Stimulated activated CD4-positive, alpha-beta T cell treated with anti-CD3 and anti-CD28 coated beads, Interleukin-4, amount 100 ng/mL, for 48 hours (primary cell): ENCODE results near the gene UBE2U.
"Not testable (repeated sequence)": the region's sequence is repeated elsewhere in the genome, so short reads cannot be mapped to it uniquely, and the experiment has no call there.

Experiments used
- DNase-seq, 2 donors: peaks; one replicate each; pipeline ENCODE4 v3.0.0-alpha.2; 2020; ENCODE audit warnings: low read depth in 2 of 2

Gene UBE2U

DNA sequence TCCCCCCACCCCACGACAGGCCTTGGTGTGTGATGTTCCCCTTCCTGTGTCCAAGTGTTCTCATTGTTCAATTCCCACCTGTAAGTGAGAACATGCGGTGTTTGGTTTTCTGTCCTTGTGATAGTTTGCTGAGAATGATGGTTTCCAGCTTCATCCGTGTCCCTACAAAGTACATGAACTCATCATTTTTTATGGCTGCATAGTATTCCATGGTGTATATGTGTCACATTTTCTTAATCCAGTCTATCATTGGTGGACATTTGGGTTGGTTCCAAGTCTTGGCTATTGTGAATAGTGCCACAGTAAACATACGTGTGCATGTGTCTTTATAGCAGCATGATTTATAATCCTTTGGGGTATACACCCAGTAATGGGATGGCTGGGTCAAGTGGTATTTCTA, 36.1 kb downstream of the UBE2U start:
- not testable (repeated sequence) for DNase-seq

DNA sequence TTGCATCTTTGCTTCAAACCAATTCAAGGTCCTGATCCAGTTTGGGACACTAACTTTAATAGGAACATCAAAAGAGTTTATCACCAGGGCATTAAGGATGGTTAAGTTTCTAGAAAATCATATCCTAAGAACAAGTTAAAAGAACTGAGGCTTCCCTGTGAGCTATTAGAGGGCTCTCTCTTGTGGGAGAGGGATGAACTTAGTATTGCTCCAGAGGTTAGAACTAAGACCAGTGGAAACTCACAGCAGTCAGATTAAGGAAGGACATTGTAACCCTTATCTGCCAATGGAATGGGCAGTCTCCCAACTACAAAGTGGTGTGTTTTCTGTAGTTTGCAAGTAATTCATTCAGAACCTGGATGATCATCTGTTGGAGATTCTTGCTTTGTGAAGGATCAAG, 36.8 kb downstream of the UBE2U start:
- no peak for DNase-seq

DNA sequence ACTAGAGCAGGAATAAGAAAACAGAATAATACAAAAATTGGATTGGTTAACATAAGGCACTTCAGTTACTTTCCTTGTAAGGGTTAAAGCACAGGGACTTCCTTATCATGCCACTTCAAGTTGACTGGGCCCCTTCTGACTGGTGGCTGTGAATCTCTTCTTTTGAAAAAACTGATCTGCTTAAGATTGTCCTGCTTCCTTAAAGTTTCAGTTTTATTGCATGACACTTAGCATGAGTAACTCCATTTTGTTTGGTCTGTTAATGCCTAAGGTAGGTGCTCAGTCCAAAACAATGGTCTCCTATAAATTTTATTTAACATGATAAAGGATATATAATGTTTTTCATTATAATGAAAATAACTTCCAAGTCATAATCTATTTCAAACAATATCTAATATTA, 37.6 kb downstream of the UBE2U start:
- DNase-seq, result no peak

DNA sequence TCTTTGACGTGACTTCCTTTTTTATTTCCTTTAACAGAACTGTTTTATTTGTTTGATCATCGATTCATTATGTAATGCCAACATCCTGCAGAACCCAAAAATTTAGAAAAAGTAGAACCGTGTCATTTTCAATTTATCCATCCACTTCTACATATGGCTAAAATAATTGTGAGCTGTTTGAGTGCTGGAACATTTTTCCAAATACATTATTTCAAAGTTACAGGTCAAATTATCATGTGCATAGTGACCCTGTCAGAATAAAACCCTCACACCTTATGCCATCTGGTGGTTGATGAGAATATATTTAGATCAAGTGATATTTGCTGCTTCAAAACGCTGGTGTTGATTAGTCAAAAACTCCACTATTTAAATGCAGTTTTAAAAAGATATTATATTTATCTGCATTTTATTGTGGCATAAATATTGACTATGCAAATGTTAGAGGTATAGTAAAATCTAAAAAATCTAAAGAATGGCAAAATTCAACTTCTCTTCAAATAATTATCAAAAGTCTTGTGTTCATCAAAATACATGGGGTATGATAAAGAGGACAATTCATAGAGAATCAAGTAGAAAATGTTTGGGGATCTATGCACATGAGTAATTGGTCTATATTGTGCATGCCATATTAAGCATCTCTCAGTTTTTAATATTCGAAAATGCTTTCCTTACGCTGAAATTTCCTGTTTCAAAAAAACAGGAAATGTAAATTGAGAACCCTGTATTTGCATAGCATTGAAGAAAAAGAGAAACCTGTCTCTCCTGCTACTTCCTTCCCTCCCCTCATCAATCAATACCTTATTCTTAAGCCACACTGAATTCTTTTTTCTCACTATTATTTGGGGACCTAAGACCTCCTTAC, 39.7 kb downstream of the UBE2U start:
- no peak for DNase-seq

DNA sequence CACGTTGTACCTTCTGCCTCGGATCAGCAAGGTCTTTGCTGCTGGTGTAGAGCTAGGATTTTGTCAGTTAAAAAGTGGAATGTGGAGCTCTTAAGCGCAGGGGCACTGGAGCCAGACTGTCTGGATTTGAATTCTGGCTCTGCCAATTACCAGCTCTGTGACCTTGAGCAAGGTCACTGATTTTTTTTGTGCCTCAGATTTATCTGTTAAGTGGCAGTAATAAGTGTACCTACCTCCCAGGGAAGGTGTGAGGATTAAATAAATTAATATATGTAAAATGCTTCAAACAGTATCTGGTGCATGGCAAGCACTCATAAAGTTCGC, 40.3 kb downstream of the UBE2U start:
- DNase-seq, result no peak

DNA sequence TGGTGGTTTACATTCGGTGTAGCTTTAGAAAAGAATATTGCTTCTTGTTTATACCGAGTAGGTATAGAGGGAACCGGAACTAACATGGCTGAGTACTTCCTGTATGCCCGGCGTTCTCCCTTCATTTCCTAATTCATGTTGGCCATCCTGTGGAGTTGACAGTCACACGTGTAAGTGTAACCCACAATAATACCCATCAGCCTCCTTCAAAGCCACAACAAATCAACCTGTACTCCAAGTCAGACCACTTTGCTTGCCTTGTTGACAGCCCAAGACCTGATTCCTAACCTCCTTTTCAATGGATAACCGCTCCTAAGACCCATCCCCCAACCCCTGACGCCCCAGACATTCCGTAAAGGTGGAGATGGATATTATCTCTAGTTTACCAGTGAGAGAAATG, 42.1 kb downstream of the UBE2U start:
- DNase-seq, result no peak

DNA sequence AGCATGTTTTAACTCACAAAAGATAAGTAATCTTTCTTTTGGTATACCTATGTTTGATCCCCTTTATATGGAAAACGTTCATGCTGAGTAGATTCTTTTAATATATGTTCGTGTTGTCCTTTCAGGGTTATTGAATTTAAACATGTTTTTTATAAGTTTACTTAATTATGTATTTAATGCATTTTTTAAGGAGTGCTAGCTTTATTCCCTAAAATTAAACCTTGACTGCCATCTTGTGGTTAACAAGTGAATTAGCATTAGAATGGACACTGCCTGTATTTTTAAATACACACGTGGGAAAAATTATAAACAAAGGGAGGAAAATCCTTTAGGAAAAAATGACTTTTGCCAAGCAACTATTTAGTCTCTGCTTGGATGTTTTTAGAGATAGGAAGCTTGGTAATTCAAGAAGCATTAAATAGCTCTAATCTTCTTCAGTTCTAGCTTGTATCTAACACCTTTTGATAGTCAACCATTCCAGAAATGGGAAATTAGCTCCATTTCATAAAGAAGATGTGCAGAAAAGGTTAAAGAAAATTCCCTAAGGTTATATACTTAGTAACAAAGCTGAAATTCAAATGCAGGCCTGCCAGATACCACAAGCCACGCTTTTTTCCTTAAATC, 43.0 kb downstream of the UBE2U start:
- DNase-seq, result no peak

DNA sequence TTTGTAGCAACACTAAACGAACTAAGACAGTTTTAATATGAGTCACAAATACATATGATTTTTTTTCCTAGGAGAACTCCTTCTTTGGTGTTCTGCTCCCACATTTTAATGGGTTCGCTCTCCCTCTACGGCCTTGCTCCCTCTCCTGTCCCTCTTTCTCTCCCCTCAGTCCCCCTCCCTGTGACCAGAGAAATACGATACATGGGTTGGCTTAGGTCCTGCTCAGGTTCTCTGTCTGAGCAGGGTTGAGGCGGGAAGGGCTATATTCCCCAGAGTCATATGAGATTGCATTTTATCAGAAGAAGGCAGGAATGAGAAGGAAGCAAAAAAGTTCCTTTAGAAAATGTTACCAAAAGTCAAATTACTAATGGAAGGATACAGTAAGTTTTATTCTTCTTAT, 44.6 kb downstream of the UBE2U start:
- DNase-seq, result no peak

DNA sequence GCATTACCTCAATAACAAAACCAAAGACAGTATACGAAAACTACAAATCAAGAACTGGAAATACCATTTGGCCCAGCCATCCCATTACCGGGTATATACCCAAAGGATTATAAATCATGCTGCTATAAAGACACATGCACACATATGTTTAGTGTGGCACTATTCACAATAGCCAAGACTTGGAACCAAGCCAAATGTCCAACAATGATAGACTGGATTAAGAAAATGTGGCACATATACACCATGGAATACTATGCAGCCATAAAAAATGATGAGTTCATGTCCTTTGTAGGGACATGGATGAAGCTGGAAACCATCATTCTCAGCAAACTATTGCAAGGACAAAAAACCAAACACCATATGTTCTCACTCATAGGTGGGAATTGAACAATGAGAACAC, 47.0 kb downstream of the UBE2U start:
- DNase-seq, result not testable (repeated sequence)

DNA sequence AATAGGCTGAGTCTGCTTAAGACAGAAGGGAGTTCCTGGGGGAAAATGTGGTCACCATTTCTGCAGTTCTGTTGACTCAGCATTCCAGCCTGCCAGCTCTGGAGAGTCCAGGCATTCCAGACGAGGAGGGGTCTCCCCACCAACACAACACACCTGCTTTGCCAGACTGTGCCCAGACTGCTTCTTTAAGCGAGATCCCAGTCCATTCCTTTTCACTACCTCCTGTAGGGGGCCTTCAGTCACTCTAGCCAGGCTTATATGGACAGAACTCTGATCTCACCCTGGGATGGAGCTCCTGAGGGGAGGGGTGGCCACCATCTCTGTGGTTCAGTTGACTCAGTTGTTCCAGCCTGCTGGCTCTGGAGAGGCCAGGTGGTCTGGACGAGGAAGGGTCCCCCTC, 48.5 kb downstream of the UBE2U start:
- DNase-seq, result no peak

DNA sequence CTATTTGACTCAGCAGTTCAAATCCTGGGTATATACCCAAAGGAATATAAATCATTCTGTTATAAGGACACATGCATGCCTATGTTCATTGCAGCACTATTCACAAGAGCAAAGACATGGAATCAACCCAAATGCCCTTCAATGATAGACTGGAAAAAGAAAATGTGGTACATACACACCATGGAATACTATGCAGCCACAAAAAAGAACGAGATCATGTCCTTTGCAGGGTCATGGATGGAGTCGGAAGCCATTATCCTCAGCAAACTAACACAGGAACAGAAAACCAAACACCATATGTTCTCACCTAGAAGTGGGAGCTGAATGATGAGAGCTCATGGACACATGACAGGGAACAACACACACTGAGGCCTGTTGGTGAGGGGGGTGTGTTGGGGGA, 53.8 kb downstream of the UBE2U start:
- not testable (repeated sequence) for DNase-seq

DNA sequence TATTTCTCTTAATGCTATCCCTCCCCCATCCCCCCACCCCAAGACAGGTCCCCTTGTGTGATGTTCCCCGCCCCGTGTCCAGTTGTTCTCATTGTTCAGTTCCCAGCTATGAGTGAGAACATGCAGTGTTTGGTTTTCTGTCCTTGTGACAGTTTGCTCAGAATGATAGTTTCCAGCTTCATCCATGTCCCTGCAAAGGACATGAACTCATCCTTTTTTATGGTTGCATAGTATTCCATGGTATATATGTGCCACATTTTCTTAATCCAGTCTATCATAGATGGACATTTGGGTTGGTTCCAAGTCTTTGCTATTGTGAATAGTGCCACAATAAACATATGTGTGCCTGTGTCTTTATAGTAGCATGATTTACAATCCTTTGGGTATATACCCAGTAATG, 55.0 kb downstream of the UBE2U start:
- not testable (repeated sequence) for DNase-seq

DNA sequence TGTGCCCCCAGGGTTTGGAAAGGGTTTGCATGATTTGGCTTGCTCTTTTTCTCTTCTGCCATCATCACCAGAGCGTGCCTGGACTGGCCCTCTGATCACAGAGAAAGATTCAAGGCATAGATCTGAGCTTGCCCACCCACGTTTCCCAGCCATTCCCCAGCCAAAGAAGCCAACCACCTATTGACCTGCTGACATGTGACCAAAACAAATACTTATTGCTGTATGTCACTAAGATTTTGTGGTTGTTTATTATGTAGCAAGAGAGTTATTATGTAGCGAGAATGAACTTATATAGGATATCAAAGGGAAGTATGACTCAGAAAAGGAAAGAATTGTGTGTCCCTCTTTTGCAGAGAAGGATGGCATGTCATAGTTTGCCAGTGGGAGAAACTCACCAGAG, 59.9 kb downstream of the UBE2U start:
- DNase-seq, result no peak

DNA sequence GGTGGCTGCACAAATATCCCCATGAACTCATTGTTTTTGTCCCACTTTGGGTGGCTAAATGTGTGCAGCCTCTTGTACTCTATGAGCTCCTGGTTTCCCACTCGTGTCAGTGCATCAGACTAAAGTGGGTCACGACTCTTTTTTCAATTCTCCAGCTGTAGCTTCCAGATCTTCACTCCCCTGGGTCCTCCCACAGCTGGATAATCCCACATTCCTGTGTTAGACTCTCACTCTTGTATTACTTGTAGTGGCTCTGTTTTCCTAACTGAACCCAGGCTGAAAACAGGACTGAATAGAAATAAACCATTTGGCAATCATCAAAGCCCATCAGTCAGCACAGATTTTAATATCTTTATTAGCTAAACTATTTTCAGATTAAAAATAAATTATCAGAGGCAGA, 60.4 kb downstream of the UBE2U start:
- no peak for DNase-seq

DNA sequence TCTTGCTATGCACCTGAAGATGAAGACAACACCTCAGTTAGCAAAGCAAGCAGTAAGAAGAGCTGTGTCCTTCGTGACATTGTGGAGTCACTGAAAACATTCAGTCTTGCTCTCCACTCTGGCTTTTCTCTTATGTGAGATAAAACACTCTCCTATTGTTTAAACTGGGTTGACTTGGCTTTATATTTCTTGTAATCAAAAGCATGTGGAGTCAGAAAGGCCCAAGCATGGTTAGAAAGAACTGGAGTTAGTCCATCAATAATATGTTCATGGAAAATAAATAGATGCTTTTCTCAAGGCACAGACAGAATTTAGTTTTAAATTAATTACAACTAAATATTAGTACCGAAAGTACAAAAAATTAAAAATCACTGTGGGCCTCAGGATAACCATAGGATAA, 61.7 kb downstream of the UBE2U start:
- no peak for DNase-seq

DNA sequence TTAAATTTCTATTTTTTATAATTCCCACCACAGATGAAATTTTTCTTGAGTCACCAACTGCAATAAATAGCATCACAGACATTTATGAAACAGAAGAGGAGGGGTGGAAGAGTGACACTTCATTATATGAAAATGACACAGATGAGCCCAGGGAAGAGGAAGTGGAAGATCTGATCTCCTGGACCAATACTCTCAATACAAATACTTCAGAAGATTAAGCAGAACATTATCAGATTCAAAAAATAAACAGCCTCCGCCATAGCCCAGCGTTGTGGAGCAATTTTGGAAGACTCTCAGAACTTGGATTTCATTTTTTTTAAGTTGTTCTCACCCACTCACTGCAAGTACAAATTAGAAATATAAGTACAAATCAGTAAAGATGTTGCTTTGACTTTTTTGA, 63.6 kb downstream of the UBE2U start:
- no peak for DNase-seq

DNA sequence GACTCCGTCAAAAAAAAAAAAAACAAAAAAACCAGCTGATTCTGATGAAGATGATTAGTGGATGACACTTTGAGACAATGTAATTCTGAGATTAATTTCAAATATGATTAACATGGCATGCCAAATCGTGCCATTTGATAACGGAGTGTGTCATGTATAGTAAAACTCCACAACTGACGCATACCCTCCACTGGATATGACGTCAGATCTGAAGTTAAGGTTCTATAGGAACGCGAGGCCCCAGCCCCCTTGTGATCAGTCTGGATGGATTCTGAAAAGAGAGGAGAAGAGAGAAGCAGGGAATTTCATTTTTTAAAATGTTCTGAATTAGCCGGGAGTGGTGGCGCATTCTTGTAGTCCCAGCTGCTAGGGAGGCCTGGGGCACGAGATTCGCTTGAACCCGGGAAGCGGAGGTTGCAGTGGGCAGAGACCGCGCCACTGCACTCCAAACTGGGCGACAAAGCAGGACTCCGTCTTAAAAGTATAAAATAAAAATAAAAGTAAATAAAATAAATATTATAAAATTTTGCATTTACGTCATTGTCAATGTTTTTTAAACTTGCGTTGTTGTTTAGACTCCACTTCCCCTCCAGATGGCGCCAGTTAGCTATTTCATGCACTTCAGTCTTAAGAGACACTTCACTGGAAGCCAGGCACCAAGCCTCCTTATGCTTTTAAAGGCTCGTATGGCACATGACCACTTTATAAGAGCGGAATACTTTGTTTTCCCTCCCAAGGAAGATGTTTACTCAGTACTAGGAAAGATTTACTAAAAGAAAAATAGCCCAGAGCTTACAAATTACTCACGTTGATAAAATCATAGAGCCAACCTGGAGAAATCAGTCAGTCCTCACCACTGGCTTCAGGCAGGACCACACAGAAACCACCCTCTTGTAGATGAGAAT, 65.5 kb downstream of the UBE2U start:
- peak; percentile 57 to 58 for DNase-seq

DNA sequence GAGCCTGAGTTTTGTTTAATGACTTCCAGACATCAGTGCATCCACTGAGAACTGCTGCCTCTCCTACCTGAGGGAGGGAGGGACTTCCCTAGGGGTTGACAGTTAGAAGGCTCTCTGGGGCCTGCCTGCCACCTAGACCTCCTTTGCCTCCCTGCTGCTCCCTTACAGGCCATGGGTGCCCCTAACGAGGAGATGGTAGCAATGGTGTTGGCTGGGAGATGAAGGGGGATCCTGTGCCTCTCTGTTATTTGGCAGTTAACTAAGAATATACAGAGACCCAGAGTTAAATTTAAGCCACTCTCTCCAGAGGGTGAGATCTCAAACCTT, 66.1 kb downstream of the UBE2U start:
- no peak for DNase-seq

DNA sequence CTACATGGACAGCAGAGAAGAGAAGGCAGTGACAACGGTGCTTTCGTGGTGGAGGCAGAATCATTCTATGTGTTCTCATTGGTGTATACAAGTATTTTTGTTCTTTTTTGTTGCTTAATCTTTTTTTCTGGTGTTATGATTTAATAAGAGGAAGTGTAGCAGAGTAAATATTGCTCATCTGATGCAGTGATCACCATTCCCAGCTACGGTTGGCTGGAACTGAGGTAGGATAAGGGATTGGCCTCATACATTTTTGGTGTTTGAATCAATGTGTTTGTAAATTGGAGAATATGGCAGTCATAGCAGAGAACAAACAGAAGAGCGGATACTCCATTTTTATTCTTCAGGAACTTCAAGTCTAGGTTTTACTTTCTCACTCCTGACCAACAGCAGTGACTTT, 76.6 kb downstream of the UBE2U start:
- no peak for DNase-seq

DNA sequence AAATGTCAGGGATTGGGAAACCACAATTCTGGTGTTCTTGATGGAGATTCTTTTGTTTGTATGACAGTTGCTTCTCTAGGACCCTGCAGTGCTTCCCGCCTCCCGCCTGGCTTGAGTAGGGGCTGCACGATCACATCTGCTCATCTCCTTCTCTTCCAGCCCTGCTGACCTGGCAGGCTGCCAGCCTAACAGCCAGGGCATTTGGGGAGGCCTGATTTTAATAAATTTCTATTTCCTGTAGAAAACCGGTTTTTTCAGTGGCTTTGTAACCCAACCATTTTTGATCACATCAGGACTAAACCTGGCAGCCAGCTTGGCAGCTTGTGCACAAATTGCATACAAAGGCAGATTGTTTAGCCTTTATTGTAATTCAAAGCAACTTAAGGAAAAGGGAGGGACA, 78.9 kb downstream of the UBE2U start:
- no peak for DNase-seq

DNA sequence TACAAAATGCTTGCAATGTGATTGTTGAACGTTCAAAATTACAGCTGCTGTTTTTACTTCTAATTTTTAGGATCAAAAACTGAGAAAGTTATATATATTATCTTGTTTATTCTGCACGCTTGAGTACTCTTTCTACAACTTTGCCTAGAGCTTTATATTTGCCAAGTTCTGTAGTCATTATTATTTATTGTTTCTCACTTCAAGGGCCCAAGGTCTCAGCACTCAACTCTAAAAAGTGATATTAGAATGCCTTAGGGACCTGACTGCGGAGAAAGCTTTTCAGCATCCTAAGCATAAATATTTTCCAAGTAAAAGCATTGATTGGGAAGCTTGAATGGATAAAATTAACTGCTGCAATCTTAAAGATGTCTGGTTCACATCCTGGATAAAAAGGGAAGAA, 83.6 kb downstream of the UBE2U start:
- DNase-seq, result no peak

DNA sequence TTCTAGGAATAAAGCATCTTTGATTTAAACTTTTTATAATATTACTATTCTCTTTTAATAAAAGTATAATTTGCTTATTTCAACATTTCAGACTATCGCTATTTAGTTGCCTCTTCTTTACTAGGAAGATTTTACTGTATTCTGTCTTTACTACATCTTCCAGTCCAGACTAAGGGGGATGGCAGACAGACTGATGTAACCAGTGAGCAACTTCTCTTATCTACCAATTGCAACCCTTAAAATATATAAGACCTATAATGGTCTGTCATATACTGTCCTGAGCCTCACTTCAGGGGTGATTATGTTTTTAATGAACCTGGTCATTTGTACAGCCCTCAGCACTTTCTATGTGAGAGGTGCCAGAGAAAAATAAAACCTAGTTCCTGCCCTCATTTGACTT, 87.0 kb downstream of the UBE2U start:
- DNase-seq, result no peak

DNA sequence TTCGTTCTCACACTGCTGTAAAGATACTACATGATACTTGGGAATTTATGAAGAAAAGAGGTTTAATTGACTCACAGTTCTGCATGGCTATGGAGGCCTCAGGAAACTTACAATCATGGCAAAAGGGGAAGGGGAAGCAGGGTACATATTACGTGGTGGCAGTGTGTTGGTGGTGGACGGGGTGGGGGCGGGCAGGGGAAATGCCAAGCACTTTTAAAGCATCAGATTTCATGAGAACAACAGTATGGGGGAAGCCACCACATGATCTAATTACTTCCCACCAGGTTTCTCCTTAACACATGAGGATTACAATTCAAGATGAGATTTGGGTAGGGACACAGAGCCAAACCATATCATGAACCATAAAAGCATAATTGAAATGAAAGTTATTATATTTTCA, 88.5 kb downstream of the UBE2U start:
- DNase-seq, result no peak
